OCI-M1 (cell line): Measurements from ENCODE around the gene S100B.
A peak's percentile ranks its signal among the peaks of the same experiment; 100 is the strongest.
"Not testable (repeated sequence)": the region's sequence is repeated elsewhere in the genome, so short reads cannot be mapped to it uniquely, and the experiment has no call there.

ENCODE experiments used
- DNase-seq: peaks from one replicate; lab custom pipeline; 2025; lab: John Stamatoyannopoulos, UW

Gene S100B

DNA sequence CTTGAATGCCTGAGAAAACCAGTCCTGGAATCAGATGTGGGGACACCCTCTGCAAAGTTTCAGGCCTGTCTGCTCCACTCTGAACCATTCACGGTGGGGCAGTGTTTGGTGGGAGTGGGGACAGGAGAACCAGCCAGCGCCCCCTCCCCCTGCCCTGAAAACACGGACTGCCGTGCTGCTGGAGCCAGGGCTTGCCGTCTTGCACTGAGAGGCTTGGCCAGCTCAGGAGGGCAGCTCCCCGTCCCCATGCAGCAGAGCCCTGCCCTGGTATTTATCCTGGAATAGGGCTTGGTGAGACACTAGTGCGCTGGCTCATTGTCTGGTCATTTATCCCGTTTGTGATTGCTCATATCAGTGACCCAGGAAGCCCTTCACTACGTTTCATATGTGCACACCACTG is 3.9 kb downstream of the S100B start:
- no peak for DNase-seq

GRCh38 chr21:46600305-46600704 is 4.6 kb downstream of the S100B start:
- no peak for DNase-seq

- DNase-seq: peak; percentile 67
Observed at GRCh38 chr21:46598581-46599572, 6.0 kb downstream of the S100B start.

DNA sequence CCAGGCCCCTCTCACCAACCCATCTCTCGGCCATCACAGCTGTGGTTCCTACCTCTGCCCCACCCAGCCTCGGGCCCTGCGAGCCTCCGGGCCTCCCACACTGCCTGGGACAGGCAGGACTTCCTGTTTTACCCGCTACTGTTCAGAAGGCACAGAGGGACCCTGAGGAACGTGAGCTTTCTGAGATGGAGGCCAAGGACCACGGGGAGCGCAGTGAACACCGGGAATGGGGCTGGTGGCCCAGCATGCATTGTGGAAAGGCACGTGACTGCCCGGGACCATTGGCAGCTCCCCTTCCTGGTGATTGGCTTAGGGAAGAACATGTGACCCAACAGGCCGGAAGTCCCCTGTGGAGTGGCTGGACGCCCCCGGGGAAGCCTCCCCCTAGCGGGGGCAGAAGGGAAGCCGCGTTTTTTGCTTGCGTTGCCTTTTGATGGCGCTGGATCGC is 7.0 kb downstream of the S100B start:
- no peak for DNase-seq

DNA sequence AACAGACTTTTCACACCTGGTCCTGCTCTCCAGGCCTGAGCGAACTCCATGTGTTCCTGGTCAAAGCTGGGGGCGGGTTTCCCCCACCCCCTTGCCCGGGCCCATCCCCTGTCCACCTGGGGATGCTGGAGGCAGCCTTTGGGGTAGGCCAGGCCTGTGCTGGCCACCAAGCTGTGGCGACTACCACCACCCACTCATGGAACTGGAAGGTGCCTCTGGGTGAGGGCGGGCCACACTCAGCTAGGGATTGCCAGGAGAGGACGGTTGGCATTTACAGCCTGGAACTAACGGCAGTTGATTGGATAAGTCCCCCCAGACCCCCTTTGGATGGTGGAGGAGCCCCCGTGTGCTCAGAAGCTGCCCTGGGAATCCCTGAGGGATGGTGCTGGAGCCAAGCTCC is 7.9 kb downstream of the S100B start:
- DNase-seq: no peak

DNA sequence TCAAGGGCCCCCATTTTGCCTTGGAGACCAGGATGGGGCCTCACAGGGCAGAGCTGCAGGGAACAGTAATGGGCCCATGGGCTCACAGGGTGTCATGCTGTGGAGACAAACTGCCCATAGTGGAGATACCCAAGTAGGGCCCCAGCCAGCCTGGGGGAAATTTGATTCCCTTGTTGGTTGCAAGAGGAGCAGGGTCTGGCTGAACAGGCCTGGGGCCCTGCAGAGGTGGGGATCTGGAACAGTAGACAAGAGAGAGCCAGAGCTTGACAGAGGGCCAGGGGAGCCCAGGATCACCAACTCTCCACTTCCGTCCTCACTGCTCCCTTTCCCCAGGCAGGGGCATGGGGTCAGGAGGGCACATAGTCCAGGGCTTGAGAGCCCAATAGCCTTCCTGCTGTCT is 8.7 kb downstream of the S100B start:
- no peak for DNase-seq

DNA sequence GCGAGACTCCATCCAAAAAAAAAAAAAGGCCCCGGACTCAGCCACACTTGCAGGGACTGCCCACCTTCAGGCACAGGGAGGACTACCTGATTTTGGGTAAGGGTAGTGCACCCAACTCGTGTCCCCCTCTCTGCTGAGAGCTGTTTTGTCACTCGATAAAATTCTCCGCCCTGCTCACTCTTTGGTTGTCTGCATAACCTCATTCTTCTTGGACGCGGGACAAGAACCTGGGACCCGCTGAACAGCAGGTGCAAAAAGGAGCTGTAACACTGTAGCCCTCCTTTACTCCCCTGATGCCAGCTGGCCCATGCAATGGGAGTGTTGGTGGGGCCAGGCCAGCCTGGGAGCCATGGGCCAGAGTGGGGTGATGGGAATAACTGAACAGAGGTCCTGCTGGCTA is 10.6 kb downstream of the S100B start:
- DNase-seq: no peak

GRCh38 chr21:46585191-46585953 is 19.5 kb downstream of the S100B start:
- DNase-seq: no peak

DNA sequence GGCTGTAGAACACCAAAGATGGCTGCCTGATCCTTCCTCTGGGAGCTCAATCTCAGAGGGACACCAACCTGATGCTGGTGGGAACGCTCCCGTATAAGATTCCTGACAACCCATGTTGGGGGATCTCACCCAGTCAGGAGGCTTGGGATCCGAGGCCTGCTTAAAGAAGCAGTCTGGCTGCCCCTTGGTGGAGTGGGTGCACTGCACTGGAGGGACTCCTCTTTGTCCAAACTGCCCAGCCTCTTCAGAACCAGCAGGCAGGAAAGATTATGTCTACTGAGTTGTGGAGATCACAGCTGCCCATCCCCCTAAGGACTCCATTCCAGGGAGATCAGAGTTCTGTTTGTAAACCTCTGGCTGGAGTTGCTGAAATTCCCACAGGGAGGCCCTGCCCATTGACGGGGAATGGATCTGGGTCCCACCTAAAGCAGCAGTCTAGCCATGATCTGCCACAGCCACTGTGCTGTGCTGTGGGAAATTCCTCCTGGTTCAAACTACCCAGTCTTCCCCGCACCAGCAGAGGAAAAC is 23.0 kb downstream of the S100B start:
- no peak for DNase-seq

DNA sequence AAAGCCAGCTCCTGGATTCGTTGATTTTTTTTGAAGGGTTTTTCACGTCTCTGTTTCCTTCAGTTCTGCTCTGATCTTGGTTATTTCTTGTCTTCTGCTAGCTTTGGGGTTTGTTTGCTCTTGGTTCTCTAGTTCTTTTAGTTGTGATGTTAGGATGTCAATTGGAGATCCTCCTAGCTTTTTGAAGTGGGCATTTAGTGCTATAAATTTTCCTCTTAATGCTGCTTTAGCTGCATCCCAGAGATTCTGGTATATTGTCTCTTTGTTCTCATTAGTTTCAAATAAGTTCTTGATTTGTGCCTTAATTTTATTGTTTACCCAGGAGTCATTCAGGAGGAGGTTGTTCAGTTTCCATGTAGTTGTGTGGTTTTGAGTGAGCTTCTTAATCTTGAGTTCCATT is 25.5 kb downstream of the S100B start:
- not testable (repeated sequence) for DNase-seq

DNA sequence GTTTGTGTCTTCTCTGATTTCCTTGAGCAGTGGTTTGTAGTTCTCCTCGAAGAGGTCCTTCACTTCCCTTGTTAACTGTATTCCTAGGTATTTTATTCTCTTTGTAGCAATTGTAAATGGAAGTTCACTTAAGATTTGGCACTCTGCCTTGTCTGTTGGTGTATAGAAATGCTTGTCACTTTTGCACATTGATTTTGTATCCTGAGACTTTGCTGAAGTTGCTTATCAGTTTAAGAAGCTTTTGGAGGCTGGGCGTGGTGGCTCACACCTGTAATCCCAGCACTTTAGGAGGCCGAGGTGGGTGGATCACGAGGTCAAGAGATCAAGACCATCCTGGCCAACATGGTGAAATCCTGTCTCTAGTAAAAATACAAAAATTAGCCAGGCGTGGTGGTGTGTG is 27.1 kb downstream of the S100B start:
- not testable (repeated sequence) for DNase-seq

DNA sequence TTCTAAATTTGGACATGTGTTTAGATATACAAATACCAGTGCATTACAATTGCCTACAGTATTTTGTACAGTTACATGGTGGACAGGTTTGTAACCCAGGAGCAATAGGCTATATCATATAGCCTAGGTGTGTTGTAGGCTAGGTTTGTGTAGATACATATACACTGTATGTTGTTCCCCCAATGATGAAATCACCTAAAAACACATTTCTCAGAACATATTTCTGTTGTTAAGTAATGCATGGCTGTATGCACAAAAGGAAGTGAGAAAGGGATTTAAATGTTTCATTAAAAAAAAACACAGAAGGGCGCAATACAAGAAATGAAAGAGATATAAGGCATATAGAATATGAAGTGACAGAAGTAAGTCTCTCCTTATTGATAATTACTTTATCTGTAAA is 32.0 kb downstream of the S100B start:
- no peak for DNase-seq

DNA sequence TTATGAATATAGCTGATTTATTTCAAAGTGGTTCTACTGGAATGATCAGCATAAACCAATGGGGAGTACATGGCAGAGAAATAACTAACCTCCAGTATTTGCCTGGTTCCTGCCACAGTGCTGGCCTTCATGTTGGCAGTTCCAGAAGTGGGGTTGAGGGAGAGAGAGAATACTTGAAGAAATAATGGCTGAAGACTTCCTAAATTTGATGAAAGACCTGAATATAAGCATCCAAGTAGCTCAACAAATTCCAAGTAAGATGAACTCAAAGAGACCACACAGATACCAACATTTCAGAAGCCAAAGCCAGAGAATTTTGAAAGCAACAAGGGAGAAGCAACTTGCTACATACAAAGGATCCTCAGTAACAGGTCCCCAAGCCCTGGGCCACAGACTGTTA is 34.3 kb downstream of the S100B start:
- no peak for DNase-seq

- no peak for DNase-seq
Observed at GRCh38 chr21:46570119-46570518, 34.8 kb downstream of the S100B start.

GRCh38 chr21:46569081-46569480 is 35.8 kb downstream of the S100B start:
- DNase-seq: no peak

DNA sequence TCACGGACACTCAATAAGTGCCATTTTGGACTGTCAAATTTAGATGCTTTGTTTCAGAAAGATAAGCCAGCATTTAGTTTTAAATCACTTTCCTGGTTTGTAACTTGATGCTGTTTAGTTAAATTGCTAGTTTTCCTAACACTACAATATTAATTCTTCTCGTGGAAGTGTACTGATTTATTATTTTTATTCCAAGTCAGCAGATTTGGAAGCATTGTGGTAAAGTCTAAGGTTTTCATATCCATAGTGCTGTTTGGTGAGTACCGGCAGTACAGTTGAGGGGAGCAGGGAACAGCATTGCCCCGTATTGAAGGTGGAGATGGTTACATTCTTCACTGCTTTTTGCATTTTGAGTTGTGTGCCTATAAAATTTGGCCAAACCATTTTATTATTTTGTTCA is 36.3 kb downstream of the S100B start:
- no peak for DNase-seq

- DNase-seq: no peak
Observed at GRCh38 chr21:46567348-46567747, 37.5 kb downstream of the S100B start.

GRCh38 chr21:46564391-46564790 is 40.5 kb downstream of the S100B start:
- no peak for DNase-seq

- DNase-seq: no peak
Observed at GRCh38 chr21:46562964-46563607, 41.8 kb downstream of the S100B start.

DNA sequence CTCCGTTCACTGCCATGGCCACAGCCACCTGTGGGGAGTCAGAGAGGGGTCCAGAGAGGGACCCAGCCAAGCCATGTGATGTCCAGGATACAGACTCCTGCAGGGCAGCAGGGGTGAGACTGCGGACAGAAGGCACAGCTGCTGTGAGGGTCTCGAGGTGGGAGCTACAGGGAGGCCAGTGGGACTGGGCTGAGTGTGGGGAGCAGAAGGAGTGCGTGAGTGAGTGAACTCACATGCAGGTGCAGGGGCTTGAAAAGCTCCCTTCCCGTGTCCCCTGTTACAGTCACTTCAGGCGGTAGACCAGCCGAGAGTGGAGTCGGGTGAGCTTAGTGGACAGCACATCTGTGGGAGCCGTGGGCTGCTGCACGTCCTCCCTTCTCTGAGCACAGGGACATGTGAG is 42.4 kb downstream of the S100B start:
- DNase-seq: no peak

DNA sequence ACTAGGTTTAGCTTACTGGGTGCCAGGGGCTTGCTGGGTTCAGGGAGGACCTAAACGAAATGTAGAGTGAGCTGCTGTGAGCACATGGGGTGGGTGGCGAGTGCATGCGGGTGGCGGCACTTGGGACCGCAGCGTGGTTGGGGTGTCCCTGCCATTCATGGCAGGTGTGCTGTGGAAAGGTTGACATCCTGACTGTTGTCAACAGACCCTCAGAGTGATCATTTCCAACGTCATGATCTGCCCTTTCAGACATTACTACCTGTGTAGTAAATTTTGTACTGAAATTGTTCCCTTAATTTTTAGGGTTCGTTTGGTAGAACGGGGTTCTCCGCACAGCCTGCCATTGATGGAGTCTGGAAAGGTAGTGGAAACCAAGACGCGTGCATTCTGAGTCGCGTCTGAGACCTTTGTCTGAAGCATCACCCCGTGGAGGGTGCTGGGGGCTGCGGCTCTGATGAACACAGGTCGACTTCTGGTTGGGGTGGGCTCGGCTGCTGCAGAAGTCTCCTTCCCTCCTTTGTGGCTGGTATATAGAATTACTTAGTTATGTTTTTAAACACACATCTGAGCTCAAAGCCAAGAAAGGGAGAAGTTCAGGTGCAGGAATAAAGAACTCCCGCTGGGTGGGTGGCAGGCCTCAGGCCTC is 43.3 kb downstream of the S100B start:
- DNase-seq: no peak
